GM23338 (cell line): ENCODE measurements around the gene TOMM5. TPM values are rescaled to one million over a fixed set of nuclear protein-coding genes. Genes with fewer than 3 reads are reported as not detected.

Source experiments
- ATAC-seq: fragments of 200-7000 bp; cut with Tn5 transposase; 3 replicates; pipeline ENCODE4 v1.9.1; 2020
- DNase-seq: peaks from one replicate; pipeline ENCODE4 v3.0.0-alpha.2; 2015; ENCODE audit warnings: low spot score
- H2AFZ ChIP-seq: fragments of 200-600 bp; sonication (generic); 2 replicates; pipeline ENCODE4 v1.8.0; 2016; ENCODE audit warnings: antibody characterized with exemption, mild to moderate bottlenecking, moderate library complexity
- H3F3A ChIP-seq: fragments of 200-600 bp; sonication (generic); replicated peaks from 2 replicates; pipeline ENCODE4 v1.8.0; 2017; ENCODE audit warnings: antibody characterized with exemption, mixed run types, low read depth
- H3K27ac ChIP-seq: fragments of 200-600 bp; sonication (generic); 2 replicates; pipeline ENCODE4 v1.6.1; 2016; ENCODE audit warnings: low read depth
- H3K27me3 ChIP-seq: fragments of 200-600 bp; sonication (generic); 2 replicates; pipeline ENCODE4 v1.8.0; 2016; ENCODE audit warnings: mild to moderate bottlenecking, mixed run types, moderate library complexity; ENCODE audit not compliant: insufficient read depth
- H3K36me3 ChIP-seq: fragments of 200-600 bp; sonication (generic); 2 replicates; pipeline ENCODE4 v1.8.0; 2016; ENCODE audit warnings: mild to moderate bottlenecking; ENCODE audit not compliant: insufficient read depth
- H3K4me1 ChIP-seq: fragments of 200-600 bp; sonication (generic); 2 replicates; pipeline ENCODE4 v1.8.0; 2016; ENCODE audit warnings: mild to moderate bottlenecking, moderate library complexity; ENCODE audit not compliant: insufficient read depth
- H3K4me2 ChIP-seq: fragments of 200-600 bp; sonication (generic); 2 replicates; pipeline ENCODE4 v1.7.1; 2017; ENCODE audit warnings: mixed run types
- H3K4me3 ChIP-seq: fragments of 200-600 bp; sonication (generic); 2 replicates; pipeline ENCODE4 v1.6.1; 2016; ENCODE audit warnings: mixed run types
- H3K79me2 ChIP-seq: fragments of 200-600 bp; sonication (generic); replicated peaks from 2 replicates; pipeline ENCODE4 v1.8.0; 2017; ENCODE audit warnings: mild to moderate bottlenecking; ENCODE audit not compliant: insufficient read depth
- H3K9me2 ChIP-seq: fragments of 200-600 bp; sonication (generic); 2 replicates; pipeline ENCODE4 v1.8.0; 2017; ENCODE audit not compliant: insufficient read depth
- H4K20me1 ChIP-seq: fragments of 200-600 bp; sonication (generic); replicated peaks from 2 replicates; pipeline ENCODE4 v1.8.0; 2017; ENCODE audit warnings: mild to moderate bottlenecking; ENCODE audit not compliant: insufficient read depth
- H3K27ac Mint-ChIP-seq: 2 replicates; pipeline ENCODE4 v1.8.0; 2020; ENCODE audit warnings: inconsistent platforms, mild to moderate bottlenecking, moderate library complexity, mixed read lengths
- H3K27me3 Mint-ChIP-seq: 3 replicates; pipeline ENCODE4 v1.8.0; 2022; ENCODE audit warnings: low read depth, mild to moderate bottlenecking, moderate library complexity, mixed read lengths, inconsistent platforms; ENCODE audit not compliant: insufficient read depth, poor library complexity
- H3K36me3 Mint-ChIP-seq: 3 replicates; pipeline ENCODE4 v1.8.0; 2021; ENCODE audit warnings: low read depth, mild to moderate bottlenecking, inconsistent platforms, moderate library complexity, mixed read lengths
- H3K4me1 Mint-ChIP-seq: 3 replicates; pipeline ENCODE4 v1.8.0; 2020; ENCODE audit warnings: mild to moderate bottlenecking, inconsistent platforms, mixed read lengths
- H3K4me3 Mint-ChIP-seq: 3 replicates; pipeline ENCODE4 v1.8.0; 2021; ENCODE audit warnings: moderate library complexity, mild to moderate bottlenecking, inconsistent platforms, mixed read lengths
- H3K9me3 Mint-ChIP-seq: 3 replicates; pipeline ENCODE4 v1.8.0; 2020; ENCODE audit warnings: moderate library complexity, mild to moderate bottlenecking, inconsistent platforms, mixed read lengths
- CTCF ChIP-seq, 2 experiments: fragments of 200-600 bp in 1 of 2; sonication (generic) in 1 of 2; conservative IDR thresholded peaks; 2 replicates each; pipeline versions ENCODE4 v1.5.1 to v1.6.1; 2016 to 2017; ENCODE audit warnings: antibody characterized with exemption in 2 of 2, low read depth in 2 of 2, mild to moderate bottlenecking in 2 of 2, moderate library complexity in 1 of 2
- NANOG ChIP-seq: IDR thresholded peaks from 2 replicates; pipeline ENCODE4 v1.6.1; 2016; ENCODE audit warnings: antibody characterized with exemption, borderline replicate concordance
- REST ChIP-seq: IDR thresholded peaks from one replicate; pipeline ENCODE4 v1.6.1; 2018; ENCODE audit warnings: antibody characterized with exemption; ENCODE audit not compliant: unreplicated experiment
- ZNF114 ChIP-seq: fragments of 250-450 bp; sonication (Bioruptor Pico); IDR thresholded peaks from 2 replicates; pipeline ENCODE4 v1.5.0; 2020; ENCODE audit warnings: mild to moderate bottlenecking, moderate library complexity
- ZNF462 ChIP-seq: fragments of 250-450 bp; sonication (Bioruptor Pico); IDR thresholded peaks from 2 replicates; pipeline ENCODE4 v1.5.0; 2020; ENCODE audit warnings: mild to moderate bottlenecking, moderate library complexity
- polyA plus RNA-seq: library from polyadenylated mRNA; unstranded; fragments of >200 nt; fragmentation: Nextera tagmentation; extraction: Ambion mirVana; gene quantifications from 2 replicates; pipeline ENCODE4 v1.2.1, GENCODE V29; 2016
- total RNA-seq: library from RNA; depleted of rRNA; stranded (reverse); fragments of >200 nt; shearing (Covaris generic); gene quantifications from 2 replicates; pipeline ENCODE4 v1.2.3, GENCODE V29; 2014

TOMM5 gene
- total and polyA plus RNA-seq, 2 experiments from 2014 or later = 158 to 529 TPM

GRCh38 chr9:37624073-37624472, 31.7 kb upstream of the TOMM5 start (continued):
- no peak for TF ChIP-seq ZNF462 (CRISPR knock-in tag)
- no peak for TF ChIP-seq NANOG
- no peak for TF ChIP-seq REST

- ATAC-seq (no peak), DNase-seq (no peak)
- H3K79me2 ChIP-seq = no peaks in the 10 kb centered on the region
- H4K20me1 ChIP-seq = no peaks in the 10 kb centered on the region
- H3F3A ChIP-seq = no peaks in the 10 kb centered on the region
- no peak overlapping the region for H3K27ac ChIP-seq
- no peaks in the 10 kb centered on the region for H3K36me3 ChIP-seq
- peaks cover 15% of the 10 kb centered on the region for H3K4me1 ChIP-seq
- Mint-ChIP-seq H3K36me3 (no peaks in the 10 kb centered on the region), H3K27me3 (no peaks in the 10 kb centered on the region), H3K4me3 (no peak overlapping the region), H3K9me3 (no peaks in the 10 kb centered on the region), H3K4me1 (peaks cover 30% of the 10 kb centered on the region), H3K27ac (no peak overlapping the region)
- H3K4me3 ChIP-seq = no peak overlapping the region
- H3K27me3 ChIP-seq = no peaks in the 10 kb centered on the region
- no peak overlapping the region for H2AFZ ChIP-seq
- TF ChIP-seq ZNF114 (CRISPR knock-in tag) (no peak), CTCF (conservative IDR thresholded peaks at IDR 0.05; ENCODE audit: low read depth in 2 of 2) (peak; percentile 9 to 26; a peak in 2 of 4 replicates)
- no peaks in the 10 kb centered on the region for H3K9me2 ChIP-seq
- H3K4me2 ChIP-seq = peak overlapping the region; percentile 64; the same call in 1 of the 2 replicates
Observed at GRCh38 chr9:37623267-37623666, 30.9 kb upstream of the TOMM5 start.
